Right lobe of liver (tissue), 4 donors: ENCODE results near the gene UGT1A1.

Source experiments
- CTCF ChIP-seq, 4 donors: fragments of 200-600 bp in 3 of 4; fragments of 450-650 bp in 1 of 4; IDR thresholded peaks; one replicate each; pipeline versions ENCODE4 v1.5.1 to v1.8.0; 2016 to 2022; ENCODE audit warnings: antibody characterized with exemption in 4 of 4, mild to moderate bottlenecking in 2 of 4
- POLR2A ChIP-seq: fragments of 450-650 bp; IDR thresholded peaks from one replicate; pipeline ENCODE4 v1.6.1; 2017; ENCODE audit warnings: antibody characterized with exemption, mild to moderate bottlenecking
- donor health status: DM: no; HTN: no; CAD: no.
- donor health status: DM: no; HTN: no; CAD: no.
- donor health status: DM: no; HTN: yes; CAD: no.

- TF ChIP-seq POLR2A: no peak
- no peak for TF ChIP-seq CTCF (IDR thresholded peaks at IDR 0.05)
Measured at GRCh38 chr2:233778030-233778429, 18.0 kb downstream of the UGT1A1 start, which contains the start of gene MROH2A.
